HepG2 (cell line): Measurements from ENCODE around the gene P4HB. TPM values are rescaled to one million over a fixed set of nuclear protein-coding genes. Genes with fewer than 3 reads are reported as not detected.
A peak's percentile ranks its signal among the peaks of the same experiment; 100 is the strongest.

ENCODE experiments used
- BRCA1 ChIP-seq: sonication (generic); formaldehyde crosslinking; IDR thresholded peaks from 2 replicates; pipeline ENCODE4 v1.4.0; 2020; ENCODE audit warnings: missing genetic modification reagents
- EED ChIP-seq: sonication (generic); formaldehyde crosslinking; IDR thresholded peaks from 2 replicates; pipeline ENCODE4 v1.5.0; 2020; ENCODE audit warnings: mild to moderate bottlenecking, missing genetic modification reagents
- ELF4 ChIP-seq: sonication (generic); formaldehyde crosslinking; IDR thresholded peaks from 2 replicates; pipeline ENCODE4 v1.5.0; 2020; ENCODE audit warnings: missing genetic modification reagents, mild to moderate bottlenecking, moderate library complexity, borderline replicate concordance
- EZH2 ChIP-seq: conservative IDR thresholded peaks from 2 replicates; pipeline ENCODE4 v1.6.1; 2012; ENCODE audit warnings: mild to moderate bottlenecking, low read depth, low read length, moderate library complexity
- HNF1A ChIP-seq, 2 experiments: sonication (generic) in 1 of 2; formaldehyde crosslinking in 1 of 2; IDR thresholded peaks; 2 replicates each; pipeline versions ENCODE4 v1.4.0 to v1.6.1; 2016 to 2020; ENCODE audit warnings: borderline replicate concordance in 1 of 2, low read depth in 1 of 2, mild to moderate bottlenecking in 1 of 2, missing genetic modification reagents in 1 of 2
- HNRNPL ChIP-seq: fragments of 200-400 bp; formaldehyde crosslinking; IDR thresholded peaks from 2 replicates; pipeline ENCODE4 v1.6.1; 2017; ENCODE audit warnings: mild to moderate bottlenecking, low read depth, low read length
- HNRNPLL ChIP-seq: fragments of 200-400 bp; formaldehyde crosslinking; IDR thresholded peaks from 2 replicates; pipeline ENCODE4 v1.6.1; 2017; ENCODE audit warnings: mild to moderate bottlenecking, low read depth, low read length; ENCODE audit not compliant: poor library complexity, severe bottlenecking
- KLF16 ChIP-seq, 2 experiments: sonication (generic) in 1 of 2; formaldehyde crosslinking in 1 of 2; IDR thresholded peaks; 2 replicates each; pipeline versions ENCODE4 v1.6.1 to v1.8.0; 2016 to 2023; ENCODE audit warnings: missing genetic modification reagents in 2 of 2, missing compliant biosample characterization in 1 of 2
- MAZ ChIP-seq, 2 experiments: sonication (generic) in 1 of 2; formaldehyde crosslinking in 1 of 2; IDR thresholded peaks; 2 replicates each; pipeline versions ENCODE4 v1.5.0 to v1.6.1; 2012 to 2020; ENCODE audit warnings: low read depth in 2 of 2, mild to moderate bottlenecking in 2 of 2, borderline replicate concordance in 1 of 2, improper control_type of control experiment in 1 of 2, low read length in 1 of 2, missing genetic modification reagents in 1 of 2, moderate library complexity in 1 of 2
- MXD3 ChIP-seq: IDR thresholded peaks from 2 replicates; pipeline ENCODE4 v1.6.1; 2016; ENCODE audit warnings: mild to moderate bottlenecking, missing biosample characterization, missing genetic modification reagents
- NFIB ChIP-seq: sonication (generic); formaldehyde crosslinking; IDR thresholded peaks from 2 replicates; pipeline ENCODE4 v1.9.0; 2021; ENCODE audit warnings: missing genetic modification reagents, mild to moderate bottlenecking, borderline replicate concordance
- PRPF4 ChIP-seq: fragments of 200-400 bp; formaldehyde crosslinking; IDR thresholded peaks from 2 replicates; pipeline ENCODE4 v1.6.1; 2016; ENCODE audit warnings: low read length, low read depth; ENCODE audit not compliant: poor library complexity, severe bottlenecking
- TAF1 ChIP-seq: sonication (generic); formaldehyde crosslinking; IDR thresholded peaks from 2 replicates; pipeline ENCODE4 v1.4.0; 2020; ENCODE audit warnings: missing genetic modification reagents
- ZNF317 ChIP-seq: sonication (generic); formaldehyde crosslinking; IDR thresholded peaks from 2 replicates; pipeline ENCODE4 v1.5.0; 2020; ENCODE audit warnings: mild to moderate bottlenecking, missing genetic modification reagents
- ZNF414 ChIP-seq: sonication (generic); formaldehyde crosslinking; IDR thresholded peaks from 2 replicates; pipeline ENCODE4 v1.5.0; 2020; ENCODE audit warnings: missing genetic modification reagents
- ZNF441 ChIP-seq: sonication (generic); formaldehyde crosslinking; IDR thresholded peaks from 2 replicates; pipeline ENCODE4 v1.7.0; 2021; ENCODE audit warnings: missing genetic modification reagents, borderline replicate concordance
- ZNF589 ChIP-seq: sonication (generic); formaldehyde crosslinking; conservative IDR thresholded peaks from 2 replicates; pipeline ENCODE4 v1.8.0; 2022; ENCODE audit warnings: mild to moderate bottlenecking, moderate library complexity, missing genetic modification reagents
- ZNF614 ChIP-seq: IDR thresholded peaks from 2 replicates; pipeline ENCODE4 v1.6.1; 2018; ENCODE audit warnings: missing biosample characterization, missing genetic modification reagents, inconsistent platforms, borderline replicate concordance
- ZNF841 ChIP-seq: sonication (generic); formaldehyde crosslinking; IDR thresholded peaks from 2 replicates; pipeline ENCODE4 v1.8.1; 2023; ENCODE audit warnings: missing genetic modification reagents, borderline replicate concordance
- polyA plus RNA-seq, 8 experiments: library from polyadenylated mRNA; depleted of rRNA in 3 of 8; stranded (reverse) in 7 of 8; unstranded in 1 of 8; fragments of >200 nt; fragmentation: Illumina TruSeq in 4 of 8; extraction: Trizol in 4 of 8; gene quantifications; 2 replicates each; pipeline versions ENCODE4 v1.2.1 to v1.2.3, GENCODE V29; 2011 to 2016; ENCODE audit warnings: low read depth in 4 of 8, missing spikeins in 1 of 8, mixed read lengths in 1 of 8; ENCODE audit not compliant: insufficient read depth in 1 of 8
- total RNA-seq, 5 experiments: library from RNA; depleted of rRNA; stranded (reverse); fragments of >200 nt; fragmentation: Illumina TruSeq; extraction: Trizol; gene quantifications; 2 replicates each; pipeline ENCODE4 v1.2.3, GENCODE V29; 2016; ENCODE audit warnings: low read depth in 1 of 5
- TF ChIP-seq, protein P1 (sequence below): sonication (generic); formaldehyde crosslinking; IDR thresholded peaks from 2 replicates; pipeline ENCODE4 v1.8.0; 2022; ENCODE audit warnings: low read depth, missing genetic modification reagents

The P4HB gene
- total and polyA plus RNA-seq, 2 of the 13 experiments (the other 11 are each of a cell fraction or from before 2014, with no cell fraction given): 185 to 782 TPM

DNA sequence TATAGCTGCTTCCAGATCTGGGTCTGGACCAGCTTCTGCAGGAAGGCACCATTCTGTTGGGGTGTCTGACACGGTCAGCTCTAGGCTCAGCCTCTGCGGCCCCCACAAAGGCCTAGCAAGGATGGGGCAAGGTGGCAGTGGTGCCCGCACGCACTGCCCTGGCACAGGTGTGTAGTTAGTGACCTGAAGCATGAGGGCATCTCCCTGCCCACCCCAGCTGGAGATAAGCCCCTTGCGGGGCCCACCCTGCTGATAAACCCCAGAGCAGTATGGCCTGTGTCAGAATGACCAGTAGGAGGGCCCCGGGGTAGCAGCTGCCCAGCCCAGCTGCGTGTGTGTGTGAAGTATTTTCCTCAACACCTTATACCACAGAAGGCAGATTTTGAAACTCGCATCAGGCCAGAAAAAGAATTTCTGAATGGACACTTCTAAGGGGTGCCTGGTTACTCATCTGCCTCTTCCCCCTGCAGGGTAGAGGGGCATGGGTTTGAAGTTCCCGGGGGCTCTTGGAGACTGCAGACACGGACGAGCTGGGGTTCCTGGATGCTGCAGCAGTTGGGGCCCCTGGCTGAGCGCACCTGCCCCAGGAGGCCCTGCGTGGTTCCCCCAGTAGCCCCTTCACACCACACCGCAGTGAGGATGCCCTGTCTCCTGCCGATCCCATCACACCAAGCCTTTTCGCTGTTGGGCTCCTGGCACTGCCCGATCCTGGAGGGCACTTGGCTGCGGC, 6.3 kb upstream of the P4HB start (continued):
- TF ChIP-seq HNF1A (IDR thresholded peaks at IDR 0.05; ENCODE audit: low read depth) (no peak), HNF1A (CRISPR knock-in tag; IDR thresholded peaks at IDR 0.05; ENCODE audit: borderline replicate concordance) (peak; percentile 15; the same call in 1 of the 2 replicates), KLF16 (CRISPR knock-in tag; IDR thresholded peaks at IDR 0.05) (peak in 1 of 2 experiments; percentile 14; a peak in 1 of 4 replicates), EED (CRISPR knock-in tag) (0 out of 2 replicates have a peak, but pooled peaks have one; percentile 2), ZNF841 (CRISPR knock-in tag) (0 out of 2 replicates have a peak, but pooled peaks have one; percentile 2), TAF1 (peak; percentile 50; the same call in 1 of the 2 replicates), ELF4 (CRISPR knock-in tag) (0 out of 2 replicates have a peak, but pooled peaks have one; percentile 44), MXD3 (CRISPR knock-in tag) (peak; percentile 39; the same call in 1 of the 2 replicates), ZNF614 (0 out of 2 replicates have a peak, but pooled peaks have one; percentile 3), HNRNPLL (peak; percentile 49), EZH2 (no peak), ZNF414 (CRISPR knock-in tag) (peak; percentile 33; the same call in 1 of the 2 replicates), HNRNPL (peak; percentile 66; the same call in 1 of the 2 replicates), ZNF441 (CRISPR knock-in tag) (0 out of 2 replicates have a peak, but pooled peaks have one; percentile 11), MAZ (IDR thresholded peaks at IDR 0.05; ENCODE audit: borderline replicate concordance, low read depth, low read length) (no peak), MAZ (CRISPR knock-in tag; IDR thresholded peaks at IDR 0.05; ENCODE audit: low read depth) (peak; percentile 48; the same call in 1 of the 2 replicates), ZNF317 (CRISPR knock-in tag) (0 out of 2 replicates have a peak, but pooled peaks have one; percentile 8), NFIB (0 out of 2 replicates have a peak, but pooled peaks have one; percentile 3), ZNF589 (CRISPR knock-in tag) (0 out of 2 replicates have a peak, but pooled peaks have one; percentile 12), PRPF4 (peak; percentile 67), BRCA1 (CRISPR knock-in tag) (peak; percentile 30; the same call in 1 of the 2 replicates)
- TF ChIP-seq, protein P1, sequence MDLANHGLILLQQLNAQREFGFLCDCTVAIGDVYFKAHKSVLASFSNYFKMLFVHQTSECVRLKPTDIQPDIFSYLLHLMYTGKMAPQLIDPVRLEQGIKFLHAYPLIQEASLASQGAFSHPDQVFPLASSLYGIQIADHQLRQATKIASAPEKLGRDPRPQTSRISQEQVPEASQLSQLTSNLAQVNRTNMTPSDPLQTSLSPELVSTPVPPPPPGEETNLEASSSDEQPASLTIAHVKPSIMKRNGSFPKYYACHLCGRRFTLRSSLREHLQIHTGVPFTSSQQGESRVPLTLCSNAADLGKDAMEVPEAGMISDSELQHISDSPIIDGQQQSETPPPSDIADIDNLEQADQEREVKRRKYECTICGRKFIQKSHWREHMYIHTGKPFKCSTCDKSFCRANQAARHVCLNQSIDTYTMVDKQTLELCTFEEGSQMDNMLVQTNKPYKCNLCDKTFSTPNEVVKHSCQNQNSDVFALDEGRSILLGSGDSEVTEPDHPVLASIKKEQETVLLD (CRISPR knock-in tag): 0 out of 2 replicates have a peak, but pooled peaks have one; percentile 44
